Keratinocyte (primary cell): Measurements from ENCODE around the gene ACSS1. TPM values are rescaled to one million over a fixed set of nuclear protein-coding genes. Genes with fewer than 3 reads are reported as not detected.

ENCODE experiments used
- DNase-seq: peaks from one replicate; pipeline ENCODE4 v3.0.0-alpha.2; 2011; ENCODE audit warnings: low read depth, missing footprints, low spot score
- FAIRE-seq: peaks from 2 replicates; lab custom pipeline; 2011; peaks lifted over from hg19 to GRCh38; lab: Jason Lieb, UNC
- H2AFZ ChIP-seq: 2 replicates; pipeline ENCODE4 v1.6.0; 2012; ENCODE audit warnings: low read length, control low read depth, inconsistent platforms; ENCODE audit not compliant: control insufficient read depth
- H3K27ac ChIP-seq: 2 replicates; pipeline ENCODE4 v1.5.1; 2011; ENCODE audit warnings: low read length; ENCODE audit not compliant: control insufficient read depth, insufficient read depth
- H3K27me3 ChIP-seq: 3 replicates; pipeline ENCODE4 v1.6.0; 2011; ENCODE audit warnings: low read length; ENCODE audit not compliant: control insufficient read depth, insufficient read depth; ENCODE audit errors: extremely low read depth
- H3K36me3 ChIP-seq, 2 experiments: 2 replicates in 1 of 2; 3 replicates in 1 of 2; pipeline ENCODE4 v1.5.1; 2011; ENCODE audit warnings: low read length in 2 of 2, mild to moderate bottlenecking in 1 of 2; ENCODE audit not compliant: control insufficient read depth in 2 of 2, insufficient read depth in 2 of 2; ENCODE audit errors: extremely low read depth in 1 of 2
- H3K4me1 ChIP-seq: 3 replicates; pipeline ENCODE4 v1.5.1; 2011; ENCODE audit warnings: low read length; ENCODE audit not compliant: control insufficient read depth, insufficient read depth; ENCODE audit errors: extremely low read depth
- H3K4me2 ChIP-seq: 3 replicates; pipeline ENCODE4 v1.6.0; 2011; ENCODE audit warnings: low read depth, low read length; ENCODE audit not compliant: control insufficient read depth, insufficient read depth; ENCODE audit errors: extremely low read depth
- H3K4me3 ChIP-seq, 3 experiments: fragments of 200-600 bp in 1 of 3; sonication (generic) in 1 of 3; 2 replicates in 2 of 3; 3 replicates in 1 of 3; pipeline ENCODE4 v1.5.1; 2011 to 2016; ENCODE audit warnings: low read length in 3 of 3, mild to moderate bottlenecking in 3 of 3, control low read depth in 2 of 3, inconsistent platforms in 1 of 3, low read depth in 1 of 3, mixed read lengths in 1 of 3, mixed run types in 1 of 3, moderate library complexity in 1 of 3; ENCODE audit not compliant: control insufficient read depth in 2 of 3, insufficient read depth in 2 of 3; ENCODE audit errors: extremely low read depth in 1 of 3
- H3K79me2 ChIP-seq: 2 replicates; pipeline ENCODE4 v1.6.0; 2012; ENCODE audit warnings: low read length; ENCODE audit not compliant: control insufficient read depth, insufficient read depth
- H3K9ac ChIP-seq: 3 replicates; pipeline ENCODE4 v1.6.0; 2011; ENCODE audit warnings: low read length; ENCODE audit not compliant: control insufficient read depth, insufficient read depth; ENCODE audit errors: extremely low read depth
- H3K9me1 ChIP-seq: 3 replicates; pipeline ENCODE4 v1.6.0; 2011; ENCODE audit warnings: low read length; ENCODE audit not compliant: control insufficient read depth, insufficient read depth; ENCODE audit errors: extremely low read depth
- H3K9me3 ChIP-seq: 2 replicates; pipeline ENCODE4 v1.5.1; 2012; ENCODE audit warnings: low read depth, low read length; ENCODE audit not compliant: control insufficient read depth
- H4K20me1 ChIP-seq: 3 replicates; pipeline ENCODE4 v1.6.0; 2011; ENCODE audit warnings: low read length; ENCODE audit not compliant: control insufficient read depth, insufficient read depth; ENCODE audit errors: extremely low read depth
- EZH2 ChIP-seq: IDR thresholded peaks from one replicate; pipeline ENCODE4 v1.6.1; 2012; ENCODE audit warnings: inconsistent platforms, mild to moderate bottlenecking, low read length, moderate library complexity
- dilution Hi-C: fragments of 300-500 bp; cut with MboI; formaldehyde crosslinking; loops from one replicate; pipeline ENCODE4 v1.7.0; 2020; ENCODE audit warnings: low sequenced_read_pairs; ENCODE audit not compliant: extremely low pct_ligation_motif_present
- polyA plus RNA-seq, 5 experiments: library from polyadenylated mRNA; depleted of rRNA in 3 of 5; stranded (reverse) in 3 of 5; stranded (forward) in 1 of 5; unstranded in 1 of 5; fragments of >200 nt; gene quantifications; 1 replicate in 1 of 5; 2 replicates in 3 of 5; 3 replicates in 1 of 5; pipeline versions ENCODE4 v1.2.1 to v1.2.3, GENCODE V29; 2011 to 2012; ENCODE audit warnings: missing spikeins in 2 of 5, low read depth in 1 of 5, low replicate concordance in 1 of 5
- TF ChIP-seq, protein P1 (sequence below), 3 experiments: IDR thresholded peaks in 1 of 3; conservative IDR thresholded peaks in 1 of 3; optimal IDR thresholded peaks in 1 of 3; 2 replicates in 2 of 3; 3 replicates in 1 of 3; pipeline versions ENCODE3 to v1.5.1; 2011; ENCODE audit warnings: low read length in 3 of 3, mild to moderate bottlenecking in 3 of 3, moderate library complexity in 2 of 3, control low read depth in 1 of 3, inconsistent platforms in 1 of 3; ENCODE audit not compliant: insufficient read depth in 2 of 3; ENCODE audit errors: extremely low read depth in 1 of 3

Gene ACSS1
- polyA plus RNA-seq, 1 donor (not counting 4 experiments of a cell fraction or from before 2014, with no cell fraction given) = 1.5 TPM

DNA sequence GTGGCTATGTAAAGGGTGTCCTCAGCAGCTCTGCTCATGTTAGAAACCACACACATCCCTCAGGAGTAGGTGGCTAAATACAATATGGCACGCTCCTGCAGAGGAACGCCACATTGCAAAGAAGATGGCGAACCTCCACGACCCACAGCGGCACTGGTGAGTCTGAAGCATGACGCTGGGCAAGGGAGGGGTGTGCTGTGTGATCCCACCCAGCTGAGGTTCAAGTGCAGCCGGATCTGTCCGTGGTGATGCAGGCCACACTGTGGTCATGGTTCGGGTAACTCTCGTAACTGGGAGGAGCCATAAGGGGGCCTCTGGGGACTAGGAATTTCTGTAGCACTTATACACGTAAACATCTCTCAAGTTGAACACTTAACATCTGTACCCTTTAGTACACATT lies 42.0 kb downstream of the ACSS1 start:
- Histone ChIP-seq H3K79me2 (no peaks in the 10 kb centered on the region), H3K4me1 (peaks cover 14% of the 10 kb centered on the region), H4K20me1 (no peaks in the 10 kb centered on the region), H3K36me3 (no peaks in the 10 kb centered on the region), H2AFZ (no peak overlapping the region), H3K9ac (no peak overlapping the region), H3K27ac (no peak overlapping the region), H3K4me3 (no peak overlapping the region), H3K27me3 (no peaks in the 10 kb centered on the region), H3K4me2 (no peak overlapping the region), H3K9me3 (no peaks in the 10 kb centered on the region), H3K9me1 (no peaks in the 10 kb centered on the region)
- TF ChIP-seq, protein P1, sequence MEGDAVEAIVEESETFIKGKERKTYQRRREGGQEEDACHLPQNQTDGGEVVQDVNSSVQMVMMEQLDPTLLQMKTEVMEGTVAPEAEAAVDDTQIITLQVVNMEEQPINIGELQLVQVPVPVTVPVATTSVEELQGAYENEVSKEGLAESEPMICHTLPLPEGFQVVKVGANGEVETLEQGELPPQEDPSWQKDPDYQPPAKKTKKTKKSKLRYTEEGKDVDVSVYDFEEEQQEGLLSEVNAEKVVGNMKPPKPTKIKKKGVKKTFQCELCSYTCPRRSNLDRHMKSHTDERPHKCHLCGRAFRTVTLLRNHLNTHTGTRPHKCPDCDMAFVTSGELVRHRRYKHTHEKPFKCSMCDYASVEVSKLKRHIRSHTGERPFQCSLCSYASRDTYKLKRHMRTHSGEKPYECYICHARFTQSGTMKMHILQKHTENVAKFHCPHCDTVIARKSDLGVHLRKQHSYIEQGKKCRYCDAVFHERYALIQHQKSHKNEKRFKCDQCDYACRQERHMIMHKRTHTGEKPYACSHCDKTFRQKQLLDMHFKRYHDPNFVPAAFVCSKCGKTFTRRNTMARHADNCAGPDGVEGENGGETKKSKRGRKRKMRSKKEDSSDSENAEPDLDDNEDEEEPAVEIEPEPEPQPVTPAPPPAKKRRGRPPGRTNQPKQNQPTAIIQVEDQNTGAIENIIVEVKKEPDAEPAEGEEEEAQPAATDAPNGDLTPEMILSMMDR (optimal IDR thresholded peaks at IDR 0.05 in 1 of 3, IDR thresholded peaks at IDR 0.05 in 1 of 3, conservative IDR thresholded peaks at IDR 0.05 in 1 of 3; ENCODE audit: extremely low read depth in 1 of 3, insufficient read depth in 2 of 3, low read length in 3 of 3) = no peak
- FAIRE-seq (no peak), DNase-seq (no peak)
- dilution Hi-C loops = no loop called here

DNA sequence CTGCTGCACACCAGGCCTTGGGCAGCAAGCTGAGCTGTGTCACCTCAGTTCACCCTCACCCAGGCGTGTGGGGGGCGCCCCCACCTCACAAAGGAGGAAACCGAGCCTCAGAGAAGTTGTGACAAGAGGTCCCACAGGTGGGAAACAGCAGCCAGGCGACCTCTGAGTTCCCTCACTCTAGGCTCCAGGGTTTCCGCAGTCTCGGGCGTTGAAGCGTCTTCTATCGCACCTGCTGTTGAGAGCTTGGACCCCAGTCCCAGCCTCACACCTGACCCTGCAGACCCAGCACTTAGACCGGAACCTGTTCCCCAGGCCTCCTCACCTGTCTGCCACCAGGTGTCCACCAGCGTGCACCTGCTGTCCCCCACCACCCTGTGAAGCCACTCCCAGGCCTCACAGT lies 43.1 kb downstream of the ACSS1 start:
- Histone ChIP-seq H3K9ac (no peak overlapping the region), H3K4me3 (no peak overlapping the region), H4K20me1 (no peaks in the 10 kb centered on the region), H3K4me2 (no peak overlapping the region), H2AFZ (no peak overlapping the region), H3K27me3 (no peaks in the 10 kb centered on the region), H3K9me3 (no peaks in the 10 kb centered on the region), H3K27ac (no peak overlapping the region), H3K36me3 (no peaks in the 10 kb centered on the region), H3K9me1 (no peaks in the 10 kb centered on the region), H3K79me2 (no peaks in the 10 kb centered on the region), H3K4me1 (peaks cover 14% of the 10 kb centered on the region)
- TF ChIP-seq EZH2 = no peak
- TF ChIP-seq, protein P1 (optimal IDR thresholded peaks at IDR 0.05 in 1 of 3, IDR thresholded peaks at IDR 0.05 in 1 of 3, conservative IDR thresholded peaks at IDR 0.05 in 1 of 3; ENCODE audit: extremely low read depth in 1 of 3, insufficient read depth in 2 of 3, low read length in 3 of 3) = no peak
- no peak for DNase-seq
- dilution Hi-C loops = no loop called here
- no peak for FAIRE-seq
